Forelimb muscle (tissue), 1 donor: ENCODE measurements around the gene WWOX. TPM values are rescaled to one million over a fixed set of nuclear protein-coding genes. Genes with fewer than 3 reads are reported as not detected.

Experiments used
- DNase-seq: peaks from one replicate; pipeline ENCODE4 v3.0.0-alpha.2; 2013; ENCODE audit warnings: low read depth
- polyA plus RNA-seq: library from polyadenylated mRNA; unstranded; fragments of 120-200 nt; gene quantifications from one replicate; pipeline ENCODE4 v1.2.1, GENCODE V29; 2013; ENCODE audit not compliant: insufficient read length

Gene WWOX
- polyA plus RNA-seq, 1 donor: 11.9 TPM

GRCh38 chr16:79171504-79171903, 1072.0 kb downstream of the WWOX start:
- DNase-seq: no peak

- no peak for DNase-seq
These were observed 1072.7 kb downstream of the WWOX start for GRCh38 chr16:79171931-79172705.

- DNase-seq: no peak
These were observed 1073.6 kb downstream of the WWOX start for GRCh38 chr16:79172976-79173500.

GRCh38 chr16:79173919-79174318, 1074.5 kb downstream of the WWOX start:
- no peak for DNase-seq

- DNase-seq: no peak
These were observed 1076.0 kb downstream of the WWOX start for GRCh38 chr16:79175286-79176057.

GRCh38 chr16:79177018-79177417, 1077.6 kb downstream of the WWOX start:
- no peak for DNase-seq

- DNase-seq: no peak
These were observed 1082.0 kb downstream of the WWOX start for GRCh38 chr16:79181419-79181818.

- no peak for DNase-seq
These were observed 1083.2 kb downstream of the WWOX start for GRCh38 chr16:79182616-79183015.

GRCh38 chr16:79183571-79183970, 1084.1 kb downstream of the WWOX start:
- DNase-seq: no peak

GRCh38 chr16:79184464-79185030, 1085.1 kb downstream of the WWOX start:
- DNase-seq: no peak

- DNase-seq: no peak
These were observed 1086.3 kb downstream of the WWOX start for GRCh38 chr16:79185711-79186110.

- DNase-seq: no peak
These were observed 1086.7 kb downstream of the WWOX start for GRCh38 chr16:79186196-79186595.

GRCh38 chr16:79188115-79188738, 1088.8 kb downstream of the WWOX start:
- no peak for DNase-seq

- DNase-seq: no peak
These were observed 1089.3 kb downstream of the WWOX start for GRCh38 chr16:79188739-79189122.

GRCh38 chr16:79190542-79190941, 1091.1 kb downstream of the WWOX start:
- DNase-seq: no peak

- DNase-seq: no peak
These were observed 1092.5 kb downstream of the WWOX start for GRCh38 chr16:79191933-79192332.

GRCh38 chr16:79192904-79193303, 1093.5 kb downstream of the WWOX start:
- no peak for DNase-seq

- DNase-seq: no peak
These were observed 1094.8 kb downstream of the WWOX start for GRCh38 chr16:79194291-79194690.

- DNase-seq: no peak
These were observed 1096.5 kb downstream of the WWOX start for GRCh38 chr16:79195938-79196337.

- DNase-seq: no peak
These were observed 1102.0 kb downstream of the WWOX start for GRCh38 chr16:79201436-79201835.

- no peak for DNase-seq
These were observed 1103.5 kb downstream of the WWOX start for GRCh38 chr16:79202977-79203376.

GRCh38 chr16:79204486-79204885, 1105.0 kb downstream of the WWOX start:
- no peak for DNase-seq
